ENCODE data around the gene LKAAEAR1. TPM values are rescaled to one million over a fixed set of nuclear protein-coding genes. Genes with fewer than 3 reads are reported as not detected.
A peak's percentile ranks its signal among the peaks of the same experiment; 100 is the strongest.

LKAAEAR1 gene
- total and polyA plus RNA-seq, 4 donors: 0.51 to 2.3 (median 0.65) TPM

DNA sequence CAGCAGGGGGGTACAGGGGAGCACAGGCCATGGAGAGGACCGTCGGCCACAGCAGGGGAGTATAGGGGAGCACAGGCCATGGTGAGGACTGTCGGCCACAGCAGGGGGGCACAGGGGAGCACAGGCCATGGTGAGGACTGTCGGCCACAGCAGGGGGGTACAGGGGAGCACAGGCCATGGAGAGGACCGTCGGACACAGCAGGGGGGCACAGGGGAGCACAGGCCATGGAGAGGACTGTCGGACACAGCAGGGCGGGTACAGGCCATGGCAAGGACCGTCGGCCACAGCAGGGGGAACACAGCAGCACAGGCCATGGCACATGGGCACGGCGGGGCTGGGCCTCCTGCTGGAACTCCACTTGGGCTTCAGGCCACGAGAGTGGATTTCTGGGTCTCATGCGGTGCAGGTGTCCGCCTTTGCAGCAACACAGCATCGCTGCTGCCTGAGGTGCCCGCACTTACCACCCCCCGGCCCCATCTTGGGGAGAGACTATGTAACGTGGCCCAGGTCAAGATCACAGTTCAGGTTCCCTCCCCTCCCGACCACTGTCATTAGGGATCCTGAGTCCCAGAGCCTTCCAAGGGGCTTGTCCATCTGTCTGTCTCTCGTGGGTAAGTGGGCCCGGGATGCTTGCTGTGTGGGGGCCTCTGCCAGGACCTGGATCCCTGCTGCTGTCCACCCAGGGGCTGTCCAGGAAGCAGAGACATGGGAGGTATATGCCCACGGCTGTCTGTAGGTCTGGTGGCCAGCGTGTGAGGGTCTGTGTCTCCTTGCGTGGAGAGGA, 20.7 kb upstream of the LKAAEAR1 start:
- Histone ChIP-seq H3K36me3 (ENCODE audit: control insufficient read depth in 4 of 4, insufficient read depth in 4 of 4, low read length in 4 of 4) (no peaks in the 10 kb centered on the region), H3K4me3 (no peak overlapping the region), H3K9me3 (ENCODE audit: control insufficient read depth in 4 of 4, insufficient read depth in 3 of 4, low read length in 3 of 4) (no peaks in the 10 kb centered on the region), H3K9ac (ENCODE audit: insufficient read depth in 1 of 2, low read length in 2 of 2) (no peak overlapping the region), H3K27me3 (ENCODE audit: control insufficient read depth in 3 of 3, insufficient read depth in 3 of 3, low read length in 2 of 3) (peaks cover 5 to 17% (median 6%) of the 10 kb centered on the region in 3 donors), H3K27ac (ENCODE audit: low read depth in 1 of 2, low read length in 1 of 2) (no peak overlapping the region), H3K4me1 (ENCODE audit: control insufficient read depth in 5 of 5, insufficient read depth in 5 of 5, low read length in 5 of 5) (no peaks in the 10 kb centered on the region)
- ATAC-seq (ENCODE audit: insufficient read depth, low FRiP score): no peak
- WGBS, 2 donors: 89 to 91% methylated on average over 24 to 25 of the region's 25 CpGs
- no peak for DNase-seq
- TF ChIP-seq, protein P1, sequence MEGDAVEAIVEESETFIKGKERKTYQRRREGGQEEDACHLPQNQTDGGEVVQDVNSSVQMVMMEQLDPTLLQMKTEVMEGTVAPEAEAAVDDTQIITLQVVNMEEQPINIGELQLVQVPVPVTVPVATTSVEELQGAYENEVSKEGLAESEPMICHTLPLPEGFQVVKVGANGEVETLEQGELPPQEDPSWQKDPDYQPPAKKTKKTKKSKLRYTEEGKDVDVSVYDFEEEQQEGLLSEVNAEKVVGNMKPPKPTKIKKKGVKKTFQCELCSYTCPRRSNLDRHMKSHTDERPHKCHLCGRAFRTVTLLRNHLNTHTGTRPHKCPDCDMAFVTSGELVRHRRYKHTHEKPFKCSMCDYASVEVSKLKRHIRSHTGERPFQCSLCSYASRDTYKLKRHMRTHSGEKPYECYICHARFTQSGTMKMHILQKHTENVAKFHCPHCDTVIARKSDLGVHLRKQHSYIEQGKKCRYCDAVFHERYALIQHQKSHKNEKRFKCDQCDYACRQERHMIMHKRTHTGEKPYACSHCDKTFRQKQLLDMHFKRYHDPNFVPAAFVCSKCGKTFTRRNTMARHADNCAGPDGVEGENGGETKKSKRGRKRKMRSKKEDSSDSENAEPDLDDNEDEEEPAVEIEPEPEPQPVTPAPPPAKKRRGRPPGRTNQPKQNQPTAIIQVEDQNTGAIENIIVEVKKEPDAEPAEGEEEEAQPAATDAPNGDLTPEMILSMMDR (IDR thresholded peaks at IDR 0.05; ENCODE audit: control extremely low read depth, extremely low read depth): no peak

DNA sequence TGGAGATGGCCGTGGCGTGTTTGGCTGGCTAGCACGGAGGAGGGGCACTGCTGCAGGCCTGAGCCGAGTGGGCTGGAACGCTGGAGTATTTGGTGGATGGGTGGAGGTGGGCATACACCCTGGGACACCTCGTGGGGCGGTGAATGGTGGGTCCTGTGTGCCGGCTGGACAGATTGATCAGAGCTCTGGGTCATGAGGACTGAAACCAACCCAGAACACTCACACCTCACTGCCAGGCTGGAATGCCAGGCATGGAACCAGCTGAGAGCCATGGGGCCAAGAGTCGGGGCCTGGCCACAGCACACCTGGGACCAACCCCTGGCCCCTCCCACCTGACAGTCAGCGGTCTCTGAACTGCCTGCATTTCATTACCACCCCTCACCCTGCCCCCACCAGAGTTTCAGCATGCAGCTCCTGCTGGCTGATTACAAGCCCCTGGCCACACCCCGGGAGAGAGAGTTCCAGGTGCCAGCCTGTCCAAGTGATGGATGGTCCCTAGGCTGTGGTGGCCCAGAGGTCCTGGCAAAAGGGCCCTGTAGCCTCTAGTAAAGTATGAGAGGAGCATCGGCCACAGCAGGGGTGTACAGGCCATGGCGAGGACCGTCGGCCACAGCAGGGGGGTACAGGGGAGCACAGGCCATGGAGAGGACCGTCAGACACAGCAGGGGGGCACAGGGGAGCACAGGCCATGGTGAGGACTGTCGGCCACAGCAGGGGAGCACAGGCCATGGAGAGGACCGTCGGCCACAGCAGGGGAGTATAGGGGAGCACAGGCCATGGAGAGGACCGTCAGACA, 19.9 kb upstream of the LKAAEAR1 start:
- 68 to 82% methylated on average over 20 of the region's 20 CpGs for WGBS, 2 donors
- ATAC-seq (ENCODE audit: insufficient read depth, low FRiP score) (no peak), DNase-seq (no peak)
- no peak overlapping the region for H3K27ac ChIP-seq (ENCODE audit: low read depth in 1 of 2, low read length in 1 of 2)
- H3K4me3 ChIP-seq: no peak overlapping the region
- H3K9me3 ChIP-seq (ENCODE audit: control insufficient read depth in 4 of 4, insufficient read depth in 3 of 4, low read length in 3 of 4): no peaks in the 10 kb centered on the region
- H3K36me3 ChIP-seq (ENCODE audit: control insufficient read depth in 4 of 4, insufficient read depth in 4 of 4, low read length in 4 of 4): no peaks in the 10 kb centered on the region
- H3K4me1 ChIP-seq (ENCODE audit: control insufficient read depth in 5 of 5, insufficient read depth in 5 of 5, low read length in 5 of 5): no peaks in the 10 kb centered on the region
- no peak overlapping the region for H3K9ac ChIP-seq (ENCODE audit: insufficient read depth in 1 of 2, low read length in 2 of 2)
- TF ChIP-seq, protein P1 (IDR thresholded peaks at IDR 0.05; ENCODE audit: control extremely low read depth, extremely low read depth): no peak
- H3K27me3 ChIP-seq (ENCODE audit: control insufficient read depth in 3 of 3, insufficient read depth in 3 of 3, low read length in 2 of 3): peaks cover 5 to 17% (median 6%) of the 10 kb centered on the region in 3 donors

DNA sequence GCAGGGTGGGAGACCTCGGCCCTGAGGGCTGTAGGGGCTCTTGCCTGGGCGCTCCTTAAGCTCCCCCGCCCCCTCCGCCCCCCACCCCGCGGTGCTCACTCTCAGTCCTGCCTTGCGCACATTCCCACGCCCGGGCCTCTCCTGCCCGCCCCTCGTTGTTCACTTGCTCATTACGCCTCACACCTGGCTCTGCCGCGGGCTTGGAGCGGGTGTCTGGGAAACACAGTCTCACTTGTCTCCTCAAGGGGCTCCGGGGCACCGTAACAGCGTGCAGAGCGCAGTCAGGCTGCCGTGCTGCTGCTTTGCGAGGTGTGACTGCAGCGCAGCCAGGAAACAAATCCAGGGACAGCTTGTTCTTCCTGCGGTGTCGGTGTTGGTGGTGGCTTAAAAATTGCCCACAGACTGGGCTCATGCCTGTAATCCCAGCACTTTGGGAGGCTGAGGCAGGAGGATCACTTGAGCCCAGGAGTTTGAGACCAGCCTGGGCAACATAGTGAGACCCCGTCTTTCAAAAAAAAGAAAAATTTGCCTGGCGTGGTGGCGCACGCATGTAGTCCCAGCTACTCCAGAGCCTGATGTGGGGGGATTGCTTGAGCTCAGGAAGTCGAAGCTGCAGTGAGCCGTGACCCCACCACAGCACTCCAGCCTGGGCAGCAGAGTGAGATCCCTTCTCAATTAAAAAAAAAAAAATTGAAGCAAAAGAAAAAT, 18.6 kb upstream of the LKAAEAR1 start:
- H3K9me3 ChIP-seq (ENCODE audit: control insufficient read depth in 4 of 4, insufficient read depth in 3 of 4, low read length in 3 of 4): no peaks in the 10 kb centered on the region
- no peaks in the 10 kb centered on the region for H3K36me3 ChIP-seq (ENCODE audit: control insufficient read depth in 4 of 4, insufficient read depth in 4 of 4, low read length in 4 of 4)
- ATAC-seq (ENCODE audit: insufficient read depth, low FRiP score): no peak
- H3K4me3 ChIP-seq: no peak overlapping the region
- H3K9ac ChIP-seq (ENCODE audit: insufficient read depth in 1 of 2, low read length in 2 of 2): no peak overlapping the region
- H3K27ac ChIP-seq (ENCODE audit: low read depth in 1 of 2, low read length in 1 of 2): no peak overlapping the region
- no peaks in the 10 kb centered on the region for H3K4me1 ChIP-seq (ENCODE audit: control insufficient read depth in 5 of 5, insufficient read depth in 5 of 5, low read length in 5 of 5)
- 19 to 24% methylated on average over 24 to 30 of the region's 30 CpGs for WGBS, 2 donors
- DNase-seq: peak in 2 of 3 donors; percentile 22 to 47
- TF ChIP-seq, protein P1 (IDR thresholded peaks at IDR 0.05; ENCODE audit: control extremely low read depth, extremely low read depth): no peak
- H3K27me3 ChIP-seq (ENCODE audit: control insufficient read depth in 3 of 3, insufficient read depth in 3 of 3, low read length in 2 of 3): peaks cover 5 to 17% (median 6%) of the 10 kb centered on the region in 3 donors
